Left lobe of liver (tissue), 2 donors: ENCODE data around the gene TSPAN18. TPM values are rescaled to one million over a fixed set of nuclear protein-coding genes. Genes with fewer than 3 reads are reported as not detected.

Experiments
- ATAC-seq: fragments of 200-7000 bp; cut with Tn5 transposase; one replicate; pipeline ENCODE4 v1.9.1; 2020; ENCODE audit warnings: mild to moderate bottlenecking, moderate library complexity
- DNase-seq: peaks from one replicate; pipeline ENCODE4 v3.0.0-alpha.2; 2020; ENCODE audit warnings: low spot score
- total RNA-seq: library from RNA; stranded (reverse); gene quantifications from one replicate; pipeline ENCODE4 v1.2.1, GENCODE V29; 2021
- donor health status: DM: no; HTN: no; CAD: no; lungs with moderate emphysema.
- donor health status: DM: no; HTN: yes; CAD: no.

The TSPAN18 gene, protein sequence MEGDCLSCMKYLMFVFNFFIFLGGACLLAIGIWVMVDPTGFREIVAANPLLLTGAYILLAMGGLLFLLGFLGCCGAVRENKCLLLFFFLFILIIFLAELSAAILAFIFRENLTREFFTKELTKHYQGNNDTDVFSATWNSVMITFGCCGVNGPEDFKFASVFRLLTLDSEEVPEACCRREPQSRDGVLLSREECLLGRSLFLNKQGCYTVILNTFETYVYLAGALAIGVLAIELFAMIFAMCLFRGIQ
- total RNA-seq: 4.2 TPM

DNA sequence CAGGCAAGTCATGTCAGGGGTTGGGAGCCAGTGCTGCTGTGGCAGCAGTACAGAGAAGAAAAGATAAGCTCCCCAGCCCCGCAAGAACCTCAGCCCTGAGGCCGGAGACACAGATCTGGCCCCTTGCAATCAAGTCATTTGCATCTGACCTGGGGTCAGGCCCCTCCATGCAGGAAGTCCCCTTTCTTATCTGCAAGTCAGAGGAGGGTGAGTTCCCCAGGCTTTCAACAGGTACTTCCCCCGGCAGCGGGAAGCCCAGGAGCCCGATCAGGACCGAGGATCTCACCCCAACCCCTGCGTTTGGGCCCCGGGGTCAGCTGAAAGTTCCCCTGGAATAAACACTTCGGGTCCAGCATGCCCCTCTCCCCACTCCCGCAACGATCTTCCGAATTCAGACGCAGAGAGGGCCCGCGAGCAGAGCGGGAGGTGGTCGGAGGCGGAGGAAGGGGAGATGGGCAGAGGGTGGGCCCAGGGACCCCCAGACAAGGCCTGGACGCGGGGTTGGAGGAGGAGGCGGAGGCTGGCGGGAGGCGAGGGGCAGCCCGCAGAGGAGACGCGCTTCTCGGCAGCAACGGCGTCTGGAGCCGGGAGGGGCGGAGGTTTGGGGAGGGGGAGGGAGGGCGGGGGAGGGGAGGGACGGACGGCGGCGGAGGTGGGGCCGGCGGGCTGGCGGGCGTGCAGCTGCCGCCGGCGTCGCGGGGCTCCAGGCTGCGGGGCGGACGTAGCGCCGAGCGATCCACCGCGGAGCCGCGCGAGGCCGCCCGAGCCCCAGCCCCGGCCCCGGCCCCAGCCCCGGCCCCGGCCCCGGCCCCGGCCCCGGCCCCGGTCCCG, at the start of gene TSPAN18:
Gene TSPAN18 (plus strand): TSS at position 680 of the 831 bp plus-strand sequence. CDS start 179,455 bp downstream, outside the sequence.
- DNase-seq: no peak
- no peak for ATAC-seq

DNA sequence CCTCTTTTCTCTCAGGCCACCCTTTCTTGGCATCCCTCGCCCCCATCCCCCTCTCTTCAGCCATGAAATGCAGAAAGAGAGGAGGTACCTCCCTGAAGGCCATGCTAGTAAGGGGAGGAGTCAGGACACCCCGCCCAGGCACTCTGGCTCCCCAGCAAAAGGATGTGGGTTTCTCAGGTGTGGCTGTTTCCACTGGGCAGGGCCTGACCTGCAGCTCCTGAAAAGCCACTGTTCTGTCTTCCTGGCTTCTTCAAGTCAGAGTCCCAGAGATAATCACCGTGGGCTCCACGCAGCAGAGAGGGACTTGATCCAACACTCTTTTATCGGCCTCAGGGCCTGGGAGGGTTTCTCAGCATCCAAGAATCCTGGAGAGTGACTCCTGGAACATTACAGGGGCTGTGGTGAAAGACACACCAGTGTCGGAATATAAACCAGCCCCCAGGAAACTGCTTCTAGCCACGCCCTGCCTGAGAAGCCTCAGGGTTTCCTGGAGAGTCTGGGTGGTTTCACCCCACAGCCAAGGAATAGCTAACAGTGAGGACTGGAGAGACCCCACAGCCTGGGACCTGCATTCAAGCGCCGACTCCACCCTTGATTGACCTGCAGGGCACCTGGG, 45.7 kb upstream of the TSPAN18 start:
- ATAC-seq (no peak), DNase-seq (no peak)

DNA sequence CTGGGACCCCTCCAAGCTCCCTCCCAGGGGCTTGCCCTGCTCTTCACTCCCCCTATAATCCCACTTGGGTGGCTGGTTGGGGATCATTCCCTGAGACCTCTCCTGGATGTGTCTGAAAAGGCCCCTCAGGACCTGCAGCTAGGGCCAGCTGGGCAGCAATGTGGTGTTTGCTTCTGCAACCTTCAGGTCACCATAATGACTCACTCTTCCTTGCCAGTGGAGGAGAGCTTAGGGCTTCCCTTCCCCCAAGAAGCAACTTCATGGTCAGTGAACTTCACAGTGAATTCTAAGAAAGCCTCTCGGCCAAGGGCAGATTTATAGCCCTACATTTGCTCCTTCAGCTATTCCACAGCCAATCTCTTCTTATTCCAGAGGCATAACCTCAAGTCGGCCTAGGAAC, 45.1 kb upstream of the TSPAN18 start:
- no peak for ATAC-seq
- no peak for DNase-seq

DNA sequence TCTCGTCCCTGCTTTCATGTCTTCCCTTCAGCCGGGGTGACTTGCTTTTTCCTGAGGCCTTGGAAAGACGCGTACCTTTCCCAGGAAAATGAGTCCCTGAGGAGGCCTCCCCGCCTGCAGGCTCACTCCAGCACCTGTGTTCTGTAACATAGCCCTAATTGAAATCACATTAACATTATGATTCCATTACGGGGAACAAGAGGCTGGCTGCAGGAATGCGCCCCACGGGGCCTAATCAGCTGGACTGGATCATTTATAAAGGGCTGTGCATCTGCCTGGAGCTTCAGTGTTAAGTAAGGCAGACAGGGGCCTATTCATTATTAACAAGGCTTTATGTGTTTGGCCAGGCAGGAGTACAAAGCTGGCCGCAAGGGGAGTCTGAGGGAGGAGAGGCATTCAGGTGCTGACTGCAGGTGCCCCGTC, 41.9 kb upstream of the TSPAN18 start:
- DNase-seq: no peak
- ATAC-seq: no peak

DNA sequence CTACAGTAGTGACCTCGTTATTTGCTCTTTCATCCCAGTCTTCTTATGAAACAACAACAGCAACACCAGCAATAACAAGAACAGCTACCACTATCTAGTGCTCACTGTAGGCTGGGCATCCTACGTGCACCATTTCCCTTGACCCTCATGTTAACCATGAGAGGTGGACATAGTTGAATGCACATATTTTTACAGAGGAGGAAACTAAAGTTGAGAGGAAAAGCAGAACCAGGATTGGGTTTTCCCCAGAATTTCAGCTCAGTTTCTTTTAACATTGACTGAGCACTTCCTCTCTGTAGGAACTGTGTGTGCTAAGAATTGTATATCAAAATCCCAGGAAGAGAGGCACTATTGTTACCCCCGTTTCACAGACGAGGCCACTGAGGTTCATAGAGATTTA, 39.4 kb upstream of the TSPAN18 start:
- DNase-seq (no peak), ATAC-seq (no peak)

DNA sequence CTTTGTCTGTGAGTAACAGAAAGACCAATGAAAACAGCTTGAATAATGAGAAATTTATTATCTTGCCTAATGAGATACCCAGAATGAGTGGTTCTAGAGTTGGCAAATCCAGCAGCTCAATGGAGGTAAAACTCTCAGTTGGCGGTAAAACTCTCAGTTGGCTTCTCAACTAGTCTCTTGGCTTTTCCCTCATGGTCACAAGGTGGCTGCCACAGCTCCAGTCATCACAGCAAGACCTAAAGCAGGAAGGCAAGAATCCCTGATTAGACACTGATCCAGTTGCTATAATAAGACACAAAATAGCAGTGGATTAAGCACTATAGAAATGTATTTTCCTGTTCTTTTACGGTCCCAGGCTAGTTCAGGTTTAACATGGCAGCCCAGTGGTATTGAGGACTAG, 37.5 kb upstream of the TSPAN18 start:
- ATAC-seq (no peak), DNase-seq (no peak)

DNA sequence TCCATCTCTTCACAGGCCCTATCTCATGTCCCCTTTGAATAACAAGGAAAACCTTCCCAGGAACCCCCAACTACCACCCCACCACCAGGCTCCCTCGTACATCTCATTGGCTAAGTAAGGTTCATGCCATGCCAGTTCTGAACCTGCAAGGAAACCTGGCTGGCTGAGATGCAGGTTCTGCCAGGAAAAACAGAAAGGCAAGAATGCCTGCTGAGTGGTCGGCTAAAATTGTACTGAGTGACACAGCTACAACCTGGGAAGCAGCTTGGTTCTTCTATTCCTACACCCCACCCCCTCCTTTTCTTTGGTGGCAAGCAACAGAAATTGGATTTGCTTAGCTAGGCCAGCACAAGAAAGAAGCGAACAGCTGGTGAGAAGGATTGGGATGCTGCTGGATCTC, 36.1 kb upstream of the TSPAN18 start:
- ATAC-seq: no peak

DNA sequence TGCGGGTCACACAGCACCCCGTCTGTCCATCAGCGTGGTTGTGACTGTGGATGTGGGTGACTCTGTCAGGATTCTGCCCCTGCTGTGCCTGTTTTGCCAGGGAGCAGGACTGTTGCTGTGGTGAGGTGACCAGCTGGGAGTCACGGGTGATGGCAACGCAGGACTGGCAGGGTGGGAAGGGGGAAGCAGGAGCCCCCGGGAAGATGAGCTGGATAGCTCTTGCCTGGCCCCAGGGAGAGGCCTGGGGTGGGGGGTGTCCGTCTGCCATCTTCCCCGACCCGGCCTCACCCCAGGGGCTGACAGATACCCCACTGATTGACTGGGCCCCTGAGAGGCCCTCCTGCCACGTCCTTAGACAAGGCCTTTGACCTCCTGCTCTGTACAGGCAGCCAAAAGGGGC, 34.3 kb upstream of the TSPAN18 start:
- DNase-seq (no peak), ATAC-seq (no peak)

More for the DNA sequence above, 36.1 kb upstream of the TSPAN18 start:
- no peak for DNase-seq

DNA sequence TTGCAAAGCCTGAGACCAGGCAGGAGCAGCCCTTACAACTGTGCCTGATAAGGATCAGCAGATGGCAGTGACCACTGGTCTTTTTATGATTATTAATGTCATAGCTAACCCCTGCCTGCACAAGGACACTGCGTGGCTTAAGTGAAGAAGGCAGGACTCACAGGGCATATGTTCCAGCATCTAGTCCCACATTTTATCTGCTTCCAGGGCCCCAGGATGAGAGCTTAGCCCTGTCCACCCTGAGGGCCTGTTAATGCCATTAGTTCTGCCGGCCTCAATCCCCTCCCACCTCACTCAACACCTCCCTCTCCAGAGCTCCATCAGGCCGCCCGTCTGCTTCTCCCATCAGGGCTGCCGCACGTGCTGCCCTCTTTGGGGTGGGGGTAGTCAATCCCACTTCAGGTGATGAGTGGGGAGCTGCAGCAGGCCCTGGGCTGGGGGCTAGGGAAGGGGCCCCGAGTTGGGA, 33.1 kb upstream of the TSPAN18 start:
- no peak for ATAC-seq

DNA sequence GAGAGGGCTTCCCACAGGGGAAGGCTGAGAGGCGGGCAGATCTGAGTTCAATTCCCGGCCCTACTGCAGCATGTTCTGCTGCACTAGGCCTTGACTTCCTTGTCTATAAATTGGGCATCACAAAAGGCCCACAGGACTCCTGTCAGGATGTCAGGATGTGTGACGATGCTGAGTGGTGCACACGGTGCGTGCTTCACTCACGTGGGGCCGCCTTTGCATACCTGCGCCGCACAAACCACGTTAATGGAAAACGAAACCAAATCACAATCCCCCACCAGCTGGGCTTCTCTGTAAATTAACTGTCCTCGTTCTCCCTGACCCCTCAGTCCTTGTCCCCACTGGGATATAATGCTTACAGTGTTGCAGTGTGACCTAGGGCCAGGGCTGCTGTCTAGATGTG, 32.3 kb upstream of the TSPAN18 start:
- DNase-seq (no peak), ATAC-seq (no peak)

More for the DNA sequence above, 33.1 kb upstream of the TSPAN18 start:
- DNase-seq: no peak

DNA sequence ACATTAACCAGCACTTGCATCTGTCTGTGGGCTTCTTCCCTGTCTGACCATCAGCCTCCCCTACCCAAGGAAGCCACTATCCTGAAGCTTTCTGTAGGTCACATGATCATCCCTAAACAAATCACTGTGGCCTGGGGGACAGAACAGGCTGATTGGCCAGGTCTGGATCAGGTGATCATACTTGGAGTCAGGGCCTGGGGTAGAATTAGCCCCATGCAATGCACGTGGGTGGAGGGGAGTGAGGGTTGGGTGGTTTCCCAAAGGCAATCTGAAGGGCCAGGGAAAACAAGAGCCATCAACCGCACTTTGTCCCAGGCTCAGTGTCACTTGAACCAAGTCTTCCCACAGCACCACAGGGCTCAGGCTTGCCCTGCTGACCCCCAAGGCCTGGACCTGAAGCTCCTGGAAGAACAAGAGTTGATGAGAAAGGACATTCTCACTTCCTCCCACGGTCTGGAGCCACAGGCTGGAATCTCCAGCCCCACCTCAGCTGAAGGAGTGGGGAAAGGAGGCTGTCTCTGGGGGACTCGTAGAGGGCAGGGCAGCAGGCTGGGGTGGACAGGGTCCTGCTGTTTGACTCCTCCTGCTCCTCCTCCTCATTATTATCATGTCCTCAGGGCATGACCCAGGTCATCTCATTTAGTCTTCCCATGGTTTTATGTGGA, 31.5 kb upstream of the TSPAN18 start:
- no peak for ATAC-seq
- no peak for DNase-seq

DNA sequence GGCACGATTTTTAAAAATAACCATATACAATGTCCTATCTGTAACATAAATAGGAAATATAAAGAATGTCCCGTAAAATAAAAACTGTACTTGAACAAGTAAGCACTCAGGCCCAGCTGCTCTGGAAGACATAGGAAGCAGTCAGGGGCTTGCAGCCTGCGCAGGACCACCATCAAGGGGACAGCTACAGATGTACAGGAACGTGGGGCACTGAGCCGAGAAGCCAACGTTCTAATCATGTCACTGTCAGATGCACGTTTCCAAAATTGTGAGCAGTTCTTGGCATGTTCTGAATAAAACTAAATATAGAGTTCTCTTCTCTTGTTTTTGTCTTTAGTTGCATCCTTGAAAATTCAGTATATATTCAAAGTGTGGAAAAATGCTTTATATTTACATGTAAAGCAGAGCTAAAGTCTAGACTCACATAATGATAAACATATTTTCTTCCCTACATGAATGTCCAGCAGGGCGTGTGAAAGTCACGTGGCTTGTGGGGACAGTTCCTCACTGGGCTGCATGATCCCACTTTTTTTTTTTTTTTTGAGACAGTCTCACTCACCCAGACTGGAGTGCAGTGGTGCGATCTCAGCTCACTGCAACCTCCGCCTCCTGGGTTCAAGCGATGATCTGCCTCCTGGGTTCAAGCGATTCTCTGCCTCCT, 28.4 kb upstream of the TSPAN18 start:
- no peak for DNase-seq
- no peak for ATAC-seq

DNA sequence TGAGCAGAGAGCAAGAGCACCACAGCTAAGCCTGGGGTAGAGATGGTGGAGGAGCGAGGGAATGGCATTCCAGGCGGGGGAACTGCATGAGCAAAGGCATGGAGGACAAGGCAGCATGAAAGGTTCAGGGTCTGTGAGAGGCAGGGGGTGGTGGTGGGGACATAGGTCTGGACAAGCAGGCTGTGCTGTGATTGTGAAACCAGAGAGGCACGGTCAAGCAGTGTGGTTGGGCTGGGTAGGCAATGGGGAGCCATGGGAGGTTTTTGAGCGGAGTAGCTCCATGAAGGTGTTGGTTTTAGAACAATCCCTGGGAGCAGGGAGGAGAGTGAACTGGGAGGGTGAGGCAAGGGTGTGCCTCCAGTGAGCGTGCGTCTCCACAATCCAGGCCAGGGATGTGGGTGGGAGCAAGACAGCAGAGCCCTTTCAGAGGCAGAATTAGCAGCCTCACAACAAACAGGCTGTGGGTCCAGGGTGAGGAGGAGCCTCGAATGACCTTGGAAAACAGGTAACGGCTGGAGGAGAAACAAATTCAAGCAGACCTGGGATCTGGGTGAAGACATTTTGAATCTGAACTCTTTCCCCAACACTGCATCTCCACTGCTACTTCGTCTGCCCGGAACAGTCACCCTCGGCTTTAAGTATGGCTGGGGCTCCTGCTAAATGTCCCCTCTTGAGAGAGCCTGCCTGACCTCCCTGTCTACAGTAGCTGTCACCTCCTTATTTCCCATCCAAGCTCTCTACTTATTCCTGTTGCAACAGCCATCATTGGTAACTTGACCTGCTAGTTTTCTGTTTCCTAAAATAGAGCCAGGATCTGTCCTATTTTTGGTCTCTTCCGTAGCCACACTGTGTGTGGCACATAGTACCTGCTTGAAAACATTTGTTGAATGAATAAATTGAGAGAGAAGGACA, 27.0 kb upstream of the TSPAN18 start:
- DNase-seq (no peak), ATAC-seq (no peak)

DNA sequence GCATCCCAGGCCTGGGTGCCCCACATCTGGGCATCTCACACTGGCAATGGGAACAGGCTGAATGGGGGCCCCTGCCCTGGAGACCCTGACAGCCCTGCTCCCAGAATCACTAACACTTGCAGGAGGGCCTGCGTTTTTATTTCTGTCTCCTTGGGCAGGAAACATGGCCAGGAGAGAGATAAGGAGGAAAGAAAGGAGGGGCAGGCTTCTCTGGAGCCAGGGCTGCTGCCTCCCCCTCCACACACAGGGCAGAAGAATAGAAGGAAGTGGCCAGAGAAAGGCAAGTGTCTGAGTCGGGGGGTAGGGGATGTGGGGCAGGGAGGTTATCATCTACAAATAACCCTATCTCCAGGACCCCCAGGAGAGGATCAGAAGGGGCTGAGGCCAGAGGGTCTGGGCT, 25.5 kb upstream of the TSPAN18 start:
- ATAC-seq (peak; percentile 46), DNase-seq (no peak)

DNA sequence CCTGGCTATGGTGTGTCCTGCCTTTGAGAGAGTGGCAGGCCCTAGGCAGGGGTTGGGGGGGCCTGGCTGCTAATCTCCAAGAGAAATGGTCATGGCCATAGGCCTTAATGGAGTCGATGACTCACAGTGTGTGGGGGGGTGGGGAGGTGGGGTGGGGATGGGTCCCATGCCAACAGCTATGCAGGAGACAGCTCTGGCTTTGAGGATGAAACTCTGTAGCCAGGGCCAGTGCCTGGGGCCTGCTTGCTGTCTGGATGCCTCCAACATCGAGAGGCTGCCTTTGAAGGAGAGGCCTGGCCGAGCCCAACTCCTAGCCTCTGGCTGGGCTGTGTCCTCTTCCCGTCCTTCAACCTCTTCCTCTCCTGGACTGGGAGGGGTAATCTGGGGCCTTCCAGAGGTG, 23.9 kb upstream of the TSPAN18 start:
- ATAC-seq (no peak), DNase-seq (no peak)

DNA sequence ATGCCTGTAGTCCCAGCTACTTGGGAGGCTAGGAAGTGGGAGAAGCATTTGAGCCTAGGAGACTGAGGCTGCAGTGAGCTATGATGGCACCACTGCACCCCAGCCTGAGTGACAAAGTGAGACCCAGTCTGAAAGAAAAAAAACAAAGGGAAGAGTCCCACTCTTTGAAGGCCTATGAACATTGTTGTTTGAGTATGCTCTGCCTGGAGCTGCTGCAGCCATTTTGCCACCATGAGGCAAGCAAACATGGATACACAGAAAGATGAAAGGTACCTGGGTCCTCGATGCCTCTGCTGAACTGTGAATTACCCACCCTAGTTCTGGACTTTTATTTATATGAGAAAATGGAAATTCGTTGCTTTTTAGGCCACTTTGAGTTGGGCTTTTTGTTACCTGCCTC, 19.7 kb upstream of the TSPAN18 start:
- ATAC-seq: no peak

DNA sequence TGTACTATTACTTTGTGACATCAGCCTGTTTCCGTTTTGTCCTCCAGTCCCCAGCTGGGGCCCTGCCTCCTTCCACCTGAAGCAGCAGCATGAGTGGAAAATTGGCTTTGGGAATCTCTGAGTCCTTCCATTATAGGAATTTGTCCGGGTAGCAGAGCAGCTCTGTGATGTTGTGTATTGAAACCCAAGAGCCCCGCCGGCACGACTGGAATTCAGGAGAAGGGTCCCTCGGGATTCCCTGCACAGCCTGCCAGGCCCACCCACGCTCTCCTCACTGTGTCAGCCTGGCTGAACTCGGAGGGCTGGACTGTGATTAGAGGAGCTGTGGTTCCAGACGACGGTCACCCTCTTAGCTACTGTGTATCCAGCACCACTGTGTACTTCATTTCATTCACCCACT, 18.8 kb upstream of the TSPAN18 start:
- DNase-seq: no peak

More for the DNA sequence above, 19.7 kb upstream of the TSPAN18 start:
- no peak for DNase-seq

DNA sequence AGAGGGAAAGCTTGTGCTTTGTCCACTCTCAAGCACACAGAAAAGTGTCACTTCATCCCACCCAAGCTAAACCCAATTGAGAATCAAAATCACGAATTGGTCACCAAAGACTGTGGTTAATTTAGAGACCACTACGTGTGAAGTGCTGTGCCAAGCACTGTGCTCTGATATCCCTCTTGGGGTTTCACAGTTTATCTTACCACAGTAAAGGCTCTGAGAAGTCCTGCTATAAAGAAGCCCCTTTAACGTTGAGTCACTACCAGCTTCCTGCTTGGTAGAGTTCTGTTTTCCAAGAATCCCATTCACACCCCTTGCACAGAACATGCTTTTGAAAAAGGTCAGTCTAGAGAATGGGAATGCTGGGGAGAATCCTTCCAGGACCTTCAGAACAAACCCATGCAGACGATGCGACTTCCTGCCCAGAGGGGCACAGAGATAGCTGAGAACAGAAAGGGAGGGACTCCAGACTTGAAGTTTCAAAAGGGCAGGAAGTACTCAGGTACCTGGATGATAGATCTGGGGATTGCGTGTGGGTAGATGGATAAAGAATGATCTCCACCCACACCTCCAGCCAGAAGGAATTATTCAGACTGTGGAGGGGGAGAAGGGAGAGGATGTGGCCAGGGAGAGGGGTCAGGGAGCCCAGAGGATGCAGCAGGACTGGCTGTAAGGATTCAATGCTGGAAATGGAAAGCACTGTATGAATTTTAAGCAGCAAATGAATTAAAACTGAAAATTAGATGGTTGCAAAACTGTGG, 18.1 kb upstream of the TSPAN18 start:
- no peak for DNase-seq
- peak; percentile 46 for ATAC-seq

More for the DNA sequence above, 18.8 kb upstream of the TSPAN18 start:
- no peak for ATAC-seq

DNA sequence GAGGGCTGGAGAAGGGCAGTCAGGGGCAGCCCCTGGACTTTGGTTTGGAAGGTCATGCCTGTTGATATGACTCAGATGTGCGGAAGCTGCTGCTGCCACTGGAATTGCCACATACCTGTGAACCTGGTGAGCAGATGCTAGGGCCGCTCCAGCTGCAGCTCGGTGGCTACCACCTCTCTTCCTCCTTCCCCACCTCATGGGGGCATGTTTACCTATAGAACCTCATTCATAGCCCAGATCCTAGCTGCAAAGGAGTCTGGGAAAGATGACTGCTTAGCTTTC, 17.5 kb upstream of the TSPAN18 start:
- ATAC-seq (peak; percentile 98), DNase-seq (peak; percentile 85)
